ENCODE results near the gene ANKH.
A peak's percentile ranks its signal among the peaks of the same experiment; 100 is the strongest.

Gene ANKH

GRCh38 chr5:14873790-14874189 lies 2.2 kb upstream of the ANKH start:
- no peak for DNase-seq (ENCODE audit: low spot score)

GRCh38 chr5:14873093-14873492 lies 1.5 kb upstream of the ANKH start:
- peak overlapping the region; percentile 97 for H3K4me3 ChIP-seq
- DNase-seq (ENCODE audit: low spot score): no peak
- H3K27ac ChIP-seq: peak overlapping the region; percentile 97 to 99
- no peak for TF ChIP-seq CTCF (IDR thresholded peaks at IDR 0.05)

More at GRCh38 chr5:14873790-14874189, 2.2 kb upstream of the ANKH start:
- TF ChIP-seq CTCF (IDR thresholded peaks at IDR 0.05): no peak
- H3K27ac ChIP-seq: no peak overlapping the region
- no peak overlapping the region for H3K4me3 ChIP-seq

GRCh38 chr5:14872070-14872989 lies 752 bp upstream of the ANKH start:
- Histone ChIP-seq H3K4me3 (peak overlapping the region; percentile 97), H3K27ac (peak overlapping the region; percentile 97 to 99)
- DNase-seq (ENCODE audit: low spot score): peak; percentile 81
- TF ChIP-seq CTCF (IDR thresholded peaks at IDR 0.05): no peak

GRCh38 chr5:14870337-14871213 lies 1.0 kb downstream of the ANKH start:
- no peak for DNase-seq (ENCODE audit: low spot score)
- H3K27ac ChIP-seq: peak overlapping the region; percentile 80 to 99
- TF ChIP-seq CTCF (IDR thresholded peaks at IDR 0.05): no peak
- peak overlapping the region; percentile 97 for H3K4me3 ChIP-seq

GRCh38 chr5:14869668-14870164 lies 1.9 kb downstream of the ANKH start:
- Histone ChIP-seq H3K4me3 (peak overlapping the region; percentile 97), H3K27ac (peak overlapping the region in 1 of 2 donors; percentile 49)
- TF ChIP-seq CTCF (IDR thresholded peaks at IDR 0.05): no peak
- DNase-seq (ENCODE audit: low spot score): no peak

- DNase-seq (ENCODE audit: low spot score): no peak
- no peak for TF ChIP-seq CTCF (IDR thresholded peaks at IDR 0.05)
- Histone ChIP-seq H3K27ac (peak overlapping the region in 1 of 2 donors; percentile 18), H3K4me3 (peak overlapping the region; percentile 97)
Measured at GRCh38 chr5:14869233-14869632, 2.3 kb downstream of the ANKH start.
